Measurements from ENCODE around the gene TRIM66. TPM values are rescaled to one million over a fixed set of nuclear protein-coding genes. Genes with fewer than 3 reads are reported as not detected.

The TRIM66 gene
- total RNA-seq, 1 donor from 2014 or later: 7.3 TPM

GRCh38 chr11:8610532-8611116 lies 71.8 kb downstream of the TRIM66 start:
- DNase-seq (ENCODE audit: low read depth) (no peak), FAIRE-seq (no peak)
- Histone ChIP-seq H3K9me3 (ENCODE audit: insufficient read depth, low read depth, low read length) (no peaks in the 10 kb centered on the region), H3K36me3 (ENCODE audit: insufficient read depth, low read length) (no peaks in the 10 kb centered on the region), H2AFZ (ENCODE audit: low read depth, low read length) (no peak overlapping the region), H3K79me2 (ENCODE audit: insufficient read depth, low read length) (no peaks in the 10 kb centered on the region), H3K4me1 (ENCODE audit: insufficient read depth, low read length) (peaks cover 3% of the 10 kb centered on the region), H3K4me3 (ENCODE audit: insufficient read depth, low read depth, low read length) (no peak overlapping the region), H3K27me3 (ENCODE audit: insufficient read depth, low read length) (no peaks in the 10 kb centered on the region), H3K4me2 (ENCODE audit: low read length) (no peak overlapping the region), H3K27ac (ENCODE audit: low read depth, low read length) (no peak overlapping the region), H3K9ac (ENCODE audit: low read length) (no peak overlapping the region), H4K20me1 (ENCODE audit: insufficient read depth, low read length) (no peaks in the 10 kb centered on the region)
- Mint-ChIP-seq H3K36me3 (ENCODE audit: low read depth, unreplicated experiment) (peaks cover 6% of the 10 kb centered on the region), H3K27ac (ENCODE audit: unreplicated experiment) (no peak overlapping the region), H3K9me3 (ENCODE audit: unreplicated experiment) (no peaks in the 10 kb centered on the region), H3K4me3 (ENCODE audit: unreplicated experiment) (no peak overlapping the region), H3K4me1 (ENCODE audit: low read depth, unreplicated experiment) (peaks cover 23% of the 10 kb centered on the region), H3K27me3 (ENCODE audit: low read depth, unreplicated experiment) (no peaks in the 10 kb centered on the region)
- TF ChIP-seq EZH2 (IDR thresholded peaks at IDR 0.05; ENCODE audit: insufficient read depth, low read length): no peak

- Mint-ChIP-seq H3K27me3 (ENCODE audit: low read depth, unreplicated experiment) (no peaks in the 10 kb centered on the region), H3K4me1 (ENCODE audit: low read depth, unreplicated experiment) (peaks cover 29% of the 10 kb centered on the region), H3K27ac (ENCODE audit: unreplicated experiment) (no peak overlapping the region), H3K4me3 (ENCODE audit: unreplicated experiment) (no peak overlapping the region), H3K9me3 (ENCODE audit: unreplicated experiment) (no peaks in the 10 kb centered on the region), H3K36me3 (ENCODE audit: low read depth, unreplicated experiment) (peaks cover 4% of the 10 kb centered on the region)
- Histone ChIP-seq H3K9ac (ENCODE audit: low read length) (no peak overlapping the region), H3K79me2 (ENCODE audit: insufficient read depth, low read length) (no peaks in the 10 kb centered on the region), H3K4me2 (ENCODE audit: low read length) (no peak overlapping the region), H3K4me3 (ENCODE audit: insufficient read depth, low read depth, low read length) (no peak overlapping the region), H3K27me3 (ENCODE audit: insufficient read depth, low read length) (no peaks in the 10 kb centered on the region), H2AFZ (ENCODE audit: low read depth, low read length) (no peak overlapping the region), H3K36me3 (ENCODE audit: insufficient read depth, low read length) (no peaks in the 10 kb centered on the region), H3K4me1 (ENCODE audit: insufficient read depth, low read length) (peaks cover 10% of the 10 kb centered on the region), H3K9me3 (ENCODE audit: insufficient read depth, low read depth, low read length) (no peaks in the 10 kb centered on the region), H4K20me1 (ENCODE audit: insufficient read depth, low read length) (no peaks in the 10 kb centered on the region), H3K27ac (ENCODE audit: low read depth, low read length) (no peak overlapping the region)
- DNase-seq (ENCODE audit: low read depth): peak; percentile 41
- no peak for TF ChIP-seq EZH2 (IDR thresholded peaks at IDR 0.05; ENCODE audit: insufficient read depth, low read length)
- TF ChIP-seq, protein P1, sequence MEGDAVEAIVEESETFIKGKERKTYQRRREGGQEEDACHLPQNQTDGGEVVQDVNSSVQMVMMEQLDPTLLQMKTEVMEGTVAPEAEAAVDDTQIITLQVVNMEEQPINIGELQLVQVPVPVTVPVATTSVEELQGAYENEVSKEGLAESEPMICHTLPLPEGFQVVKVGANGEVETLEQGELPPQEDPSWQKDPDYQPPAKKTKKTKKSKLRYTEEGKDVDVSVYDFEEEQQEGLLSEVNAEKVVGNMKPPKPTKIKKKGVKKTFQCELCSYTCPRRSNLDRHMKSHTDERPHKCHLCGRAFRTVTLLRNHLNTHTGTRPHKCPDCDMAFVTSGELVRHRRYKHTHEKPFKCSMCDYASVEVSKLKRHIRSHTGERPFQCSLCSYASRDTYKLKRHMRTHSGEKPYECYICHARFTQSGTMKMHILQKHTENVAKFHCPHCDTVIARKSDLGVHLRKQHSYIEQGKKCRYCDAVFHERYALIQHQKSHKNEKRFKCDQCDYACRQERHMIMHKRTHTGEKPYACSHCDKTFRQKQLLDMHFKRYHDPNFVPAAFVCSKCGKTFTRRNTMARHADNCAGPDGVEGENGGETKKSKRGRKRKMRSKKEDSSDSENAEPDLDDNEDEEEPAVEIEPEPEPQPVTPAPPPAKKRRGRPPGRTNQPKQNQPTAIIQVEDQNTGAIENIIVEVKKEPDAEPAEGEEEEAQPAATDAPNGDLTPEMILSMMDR (IDR thresholded peaks at IDR 0.05; ENCODE audit: insufficient read depth, low read depth, low read length): no peak
- FAIRE-seq: no peak
Observed at GRCh38 chr11:8608652-8609051, 73.8 kb downstream of the TRIM66 start.

GRCh38 chr11:8605971-8606563 lies 76.4 kb downstream of the TRIM66 start:
- H4K20me1 ChIP-seq (ENCODE audit: insufficient read depth, low read length): no peaks in the 10 kb centered on the region
- H3K36me3 ChIP-seq (ENCODE audit: insufficient read depth, low read length): no peaks in the 10 kb centered on the region
- H3K9me3 ChIP-seq (ENCODE audit: insufficient read depth, low read depth, low read length): no peaks in the 10 kb centered on the region
- H3K4me2 ChIP-seq (ENCODE audit: low read length): no peak overlapping the region
- Mint-ChIP-seq H3K27me3 (ENCODE audit: low read depth, unreplicated experiment) (no peaks in the 10 kb centered on the region), H3K9me3 (ENCODE audit: unreplicated experiment) (peaks cover 3% of the 10 kb centered on the region), H3K4me1 (ENCODE audit: low read depth, unreplicated experiment) (peaks cover 18% of the 10 kb centered on the region), H3K27ac (ENCODE audit: unreplicated experiment) (no peak overlapping the region), H3K4me3 (ENCODE audit: unreplicated experiment) (no peak overlapping the region), H3K36me3 (ENCODE audit: low read depth, unreplicated experiment) (no peaks in the 10 kb centered on the region)
- TF ChIP-seq, protein P1 (IDR thresholded peaks at IDR 0.05; ENCODE audit: insufficient read depth, low read depth, low read length): no peak
- TF ChIP-seq EZH2 (IDR thresholded peaks at IDR 0.05; ENCODE audit: insufficient read depth, low read length): no peak
- FAIRE-seq: no peak
- H3K79me2 ChIP-seq (ENCODE audit: insufficient read depth, low read length): no peaks in the 10 kb centered on the region
- no peak overlapping the region for H3K9ac ChIP-seq (ENCODE audit: low read length)
- peaks cover 10% of the 10 kb centered on the region for H3K4me1 ChIP-seq (ENCODE audit: insufficient read depth, low read length)
- no peak overlapping the region for H2AFZ ChIP-seq (ENCODE audit: low read depth, low read length)
- DNase-seq (ENCODE audit: low read depth): peak; percentile 40
- no peak overlapping the region for H3K27ac ChIP-seq (ENCODE audit: low read depth, low read length)
- H3K4me3 ChIP-seq (ENCODE audit: insufficient read depth, low read depth, low read length): no peak overlapping the region
- no peaks in the 10 kb centered on the region for H3K27me3 ChIP-seq (ENCODE audit: insufficient read depth, low read length)

Data from astrocyte (in vitro differentiated cells and primary cell).